IPS-18c (cell line): ENCODE data around the gene SRCIN1.
"Not testable (repeated sequence)": the region's sequence is repeated elsewhere in the genome, so short reads cannot be mapped to it uniquely, and the experiment has no call there.

Experiments
- H3K4me3 ChIP-seq: 2 replicates; pipeline ENCODE4 v1.7.0; 2013; ENCODE audit warnings: low read depth, mild to moderate bottlenecking, low read length, moderate library complexity; ENCODE audit not compliant: insufficient read depth
- H3K9me3 ChIP-seq: one replicate; pipeline ENCODE4 v1.6.1; 2013; ENCODE audit warnings: mild to moderate bottlenecking, low read length, moderate library complexity; ENCODE audit not compliant: control insufficient read depth, insufficient read depth

Gene SRCIN1

DNA sequence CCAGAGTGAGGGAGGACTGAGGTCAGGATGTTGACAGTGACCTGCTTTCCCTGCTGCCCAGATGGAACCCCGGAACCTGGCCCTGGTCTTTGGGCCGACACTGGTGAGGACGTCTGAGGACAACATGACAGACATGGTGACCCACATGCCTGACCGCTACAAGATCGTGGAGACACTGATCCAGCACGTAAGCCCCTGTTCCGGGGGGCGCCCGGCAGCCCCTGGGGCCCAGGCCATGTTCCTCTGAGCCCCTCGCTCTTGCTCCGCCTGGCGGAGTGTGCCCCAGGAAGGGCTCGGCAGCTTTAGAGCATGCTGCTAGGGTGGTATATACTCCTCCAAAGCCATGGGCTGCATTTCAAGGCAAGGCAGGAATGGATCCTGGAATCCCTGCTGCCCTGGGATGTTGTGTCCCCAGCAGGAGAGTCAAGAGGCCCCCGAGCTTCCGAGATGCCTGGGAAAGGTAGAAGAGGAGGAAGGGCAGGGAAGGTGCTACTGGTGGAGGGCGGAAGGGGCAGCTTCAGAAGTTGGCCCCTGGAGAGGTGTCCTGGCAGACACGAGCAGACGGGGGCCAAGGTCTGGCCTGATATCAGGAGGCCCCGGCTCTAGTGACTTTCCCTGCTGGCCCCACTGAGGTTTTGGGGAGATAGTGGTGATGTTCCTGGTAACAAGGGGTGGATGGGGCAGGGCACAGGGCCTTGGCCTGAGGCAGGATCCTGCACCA, 114.2 kb downstream of the SRCIN1 start:
- H3K4me3 ChIP-seq, H3K9me3 ChIP-seq: not testable (repeated sequence)

DNA sequence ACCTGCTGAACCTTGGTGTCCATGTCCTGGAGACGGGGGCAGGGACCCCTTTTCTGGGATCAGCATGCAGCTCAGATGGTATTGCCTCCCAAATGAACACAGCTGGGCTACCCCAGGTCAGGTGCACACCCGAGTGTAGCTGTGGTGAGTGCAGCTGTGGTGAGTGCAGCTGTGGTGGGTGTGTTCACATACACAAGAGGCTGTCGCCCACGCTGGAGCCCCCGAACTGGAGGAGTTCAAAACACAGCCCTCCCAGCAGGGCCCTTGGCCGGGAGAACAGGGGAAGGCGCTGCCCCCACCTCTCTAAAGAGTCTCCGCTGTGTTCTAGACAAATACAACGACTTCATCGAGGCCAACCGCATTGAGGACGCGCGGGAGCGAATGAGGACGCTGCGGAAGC, 116.0 kb downstream of the SRCIN1 start:
- H3K4me3 ChIP-seq, H3K9me3 ChIP-seq: not testable (repeated sequence)

DNA sequence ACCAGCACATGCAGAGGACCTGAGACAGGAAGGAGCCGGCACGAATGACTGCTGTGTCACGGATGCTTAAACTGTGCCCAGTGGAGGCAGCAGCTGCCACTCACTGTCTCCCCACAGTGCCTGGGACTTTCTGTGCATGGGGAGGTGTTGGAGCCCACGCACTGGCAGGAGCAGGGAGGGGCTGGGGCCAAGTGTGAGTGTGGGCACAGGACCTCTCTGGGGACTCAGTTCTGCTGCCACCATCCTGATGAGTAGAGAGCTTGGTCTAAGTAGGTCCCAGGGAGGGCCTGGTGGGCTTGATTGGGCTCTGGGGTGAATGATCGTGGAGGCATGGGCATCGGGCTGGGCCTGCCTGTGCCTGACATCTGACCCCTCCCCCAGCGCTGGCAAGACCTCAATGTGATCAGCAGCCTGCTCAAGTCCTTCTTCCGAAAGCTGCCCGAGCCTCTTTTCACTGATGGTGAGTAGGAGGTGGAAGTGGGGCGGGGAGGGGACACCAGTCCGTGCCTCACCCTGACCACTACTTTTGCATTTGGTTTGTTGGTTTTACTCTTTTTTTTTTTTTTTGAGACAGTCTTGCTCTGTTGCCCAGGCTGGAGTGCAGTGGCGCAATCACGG, 120.0 kb downstream of the SRCIN1 start:
- H3K4me3 ChIP-seq, H3K9me3 ChIP-seq: not testable (repeated sequence)

- Histone ChIP-seq H3K9me3 (no peaks in the 10 kb centered on the region), H3K4me3 (no peak overlapping the region)
Measured at GRCh38 chr17:38485146-38485468, 120.6 kb downstream of the SRCIN1 start.

DNA sequence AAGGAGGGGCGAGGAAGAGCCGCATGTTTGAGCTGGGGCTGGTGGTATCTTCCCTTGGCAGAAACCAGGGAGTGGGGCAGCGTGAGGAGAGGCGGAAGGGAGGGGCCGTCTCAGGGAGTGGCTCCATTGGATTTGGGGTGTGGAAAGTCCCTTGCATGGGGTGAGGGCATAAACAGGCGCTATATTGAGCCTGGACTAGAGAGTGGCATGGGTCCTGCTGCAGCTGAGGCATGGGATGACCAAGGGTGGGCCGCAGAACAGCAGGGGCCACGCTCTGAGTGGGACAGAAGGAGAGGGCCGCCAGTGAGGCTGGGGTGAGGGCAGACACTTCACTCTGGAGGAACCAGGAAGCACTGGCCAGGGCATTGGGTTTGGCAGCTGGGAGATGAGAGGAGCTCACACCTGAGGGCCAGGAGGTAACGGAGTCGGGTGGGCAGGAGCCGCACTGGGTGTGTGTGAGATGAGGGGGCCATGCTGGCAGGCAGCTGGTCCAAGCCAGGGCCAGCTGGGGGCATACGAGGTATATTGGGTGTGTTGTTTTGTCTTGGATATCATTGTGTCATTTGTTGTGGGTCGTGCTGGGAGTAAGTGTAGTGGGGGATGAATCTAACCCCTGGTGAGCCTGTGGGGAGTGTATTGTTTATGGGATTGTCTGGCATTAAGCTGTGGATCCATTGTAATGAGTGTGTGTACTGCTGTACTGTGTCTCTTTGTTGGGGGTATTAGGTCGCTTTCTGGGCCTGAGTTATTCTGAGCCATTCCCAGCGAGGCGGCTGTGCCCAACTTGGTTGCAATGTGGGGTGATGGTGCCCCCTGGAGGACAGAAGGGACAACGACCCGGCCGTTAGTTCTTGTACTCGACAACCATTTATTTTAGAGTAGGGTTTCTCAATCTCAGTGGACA, 121.3 kb downstream of the SRCIN1 start:
- H3K9me3 ChIP-seq, H3K4me3 ChIP-seq: not testable (repeated sequence)

DNA sequence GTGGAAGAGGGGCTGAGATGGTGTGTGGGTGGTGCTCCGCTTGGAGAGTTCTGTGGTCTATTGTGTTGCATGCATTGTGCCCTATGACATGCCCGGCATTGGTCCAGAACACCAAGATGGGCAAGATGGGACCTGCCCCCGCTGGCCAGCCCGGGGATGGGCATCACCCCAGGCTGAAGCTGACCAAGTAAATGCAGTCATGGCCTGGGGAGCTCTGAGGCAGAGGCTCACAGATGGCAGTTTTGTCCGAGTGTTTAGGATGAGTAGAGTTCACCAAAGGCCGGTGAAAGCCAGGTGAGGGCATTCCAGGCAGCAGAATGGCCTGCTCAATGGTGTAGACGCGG, 123.1 kb downstream of the SRCIN1 start:
- H3K9me3 ChIP-seq, H3K4me3 ChIP-seq: not testable (repeated sequence)

- H3K4me3 ChIP-seq, H3K9me3 ChIP-seq: not testable (repeated sequence)
Measured at GRCh38 chr17:38482039-38482699, 123.6 kb downstream of the SRCIN1 start.
